ENCODE results near the gene FSTL5. TPM values are rescaled to one million over a fixed set of nuclear protein-coding genes. Genes with fewer than 3 reads are reported as not detected.

FSTL5 gene
- total and polyA plus RNA-seq, 4 donors, result 0.01 to 0.08 TPM; not detected in 2

DNA sequence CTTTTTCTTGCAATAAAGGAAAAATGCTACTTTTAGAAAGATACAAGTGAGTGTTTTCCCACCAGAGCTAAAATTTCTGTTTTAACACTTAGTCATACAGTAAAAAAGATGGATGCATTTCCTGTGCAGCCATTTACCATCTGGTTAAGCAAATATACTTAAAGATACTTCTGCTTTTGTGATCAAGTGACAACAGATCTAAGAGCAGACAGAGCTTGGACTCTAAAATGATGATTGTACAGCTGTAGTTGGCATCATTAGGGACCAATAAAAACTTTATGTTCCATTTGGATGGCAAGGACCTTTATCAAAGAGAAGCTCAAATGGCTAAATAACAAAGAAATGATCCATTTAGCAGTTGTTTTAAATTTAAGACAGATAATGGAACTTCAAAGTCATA, 270.8 kb downstream of the FSTL5 start:
- DNase-seq (ENCODE audit: low spot score), result no peak
- H3K27me3 ChIP-seq (ENCODE audit: control insufficient read depth in 4 of 4, insufficient read depth in 4 of 4, low read length in 3 of 4), result no peaks in the 10 kb centered on the region
- TF ChIP-seq JUND (IDR thresholded peaks at IDR 0.05), result no peak
- TF ChIP-seq EGR1 (IDR thresholded peaks at IDR 0.05; ENCODE audit: low read depth in 2 of 2), result no peak
- TF ChIP-seq HNF4A (conservative IDR thresholded peaks at IDR 0.05), result no peak
- no peak for TF ChIP-seq RAD21 (IDR thresholded peaks at IDR 0.05)
- no peaks in the 10 kb centered on the region for H3K36me3 ChIP-seq (ENCODE audit: control insufficient read depth in 4 of 4, insufficient read depth in 3 of 4, low read depth in 1 of 4, low read length in 3 of 4)
- no peaks in the 10 kb centered on the region for H3K9me3 ChIP-seq (ENCODE audit: control insufficient read depth in 4 of 4, low read length in 3 of 4)
- H3K4me3 ChIP-seq (ENCODE audit: low read depth in 1 of 3, low read length in 3 of 3), result no peak overlapping the region
- H3K4me1 ChIP-seq (ENCODE audit: control insufficient read depth in 4 of 4, insufficient read depth in 4 of 4, low read length in 3 of 4), result no peaks in the 10 kb centered on the region
- no peak overlapping the region for H3K9ac ChIP-seq (ENCODE audit: low read depth in 1 of 2, low read length in 2 of 2)
- H3K27ac ChIP-seq (ENCODE audit: low read depth in 1 of 2, low read length in 2 of 2), result no peak overlapping the region

- Histone ChIP-seq H3K27me3 (ENCODE audit: control insufficient read depth in 4 of 4, insufficient read depth in 4 of 4, low read length in 3 of 4) (no peaks in the 10 kb centered on the region), H3K36me3 (ENCODE audit: control insufficient read depth in 4 of 4, insufficient read depth in 3 of 4, low read depth in 1 of 4, low read length in 3 of 4) (no peaks in the 10 kb centered on the region), H3K9me3 (ENCODE audit: control insufficient read depth in 4 of 4, low read length in 3 of 4) (no peaks in the 10 kb centered on the region), H3K27ac (ENCODE audit: low read depth in 1 of 2, low read length in 2 of 2) (no peak overlapping the region), H3K4me1 (ENCODE audit: control insufficient read depth in 4 of 4, insufficient read depth in 4 of 4, low read length in 3 of 4) (no peaks in the 10 kb centered on the region), H3K9ac (ENCODE audit: low read depth in 1 of 2, low read length in 2 of 2) (no peak overlapping the region), H3K4me3 (ENCODE audit: low read depth in 1 of 3, low read length in 3 of 3) (no peak overlapping the region)
- DNase-seq (ENCODE audit: low spot score), result no peak
- 72% methylated on average over 4 of the region's 4 CpGs for WGBS
- TF ChIP-seq HNF4A (conservative IDR thresholded peaks at IDR 0.05), result no peak
- TF ChIP-seq TAF1 (conservative IDR thresholded peaks at IDR 0.05), result no peak
- no peak for TF ChIP-seq JUND (IDR thresholded peaks at IDR 0.05)
- no peak for TF ChIP-seq CTCF (IDR thresholded peaks at IDR 0.05; ENCODE audit: low read depth, low read length, missing input control)
- no peak for TF ChIP-seq FOXA1 (IDR thresholded peaks at IDR 0.05)
- no peak for TF ChIP-seq GABPA (IDR thresholded peaks at IDR 0.05 in 1 of 2, conservative IDR thresholded peaks at IDR 0.05 in 1 of 2)
- TF ChIP-seq, protein P1, sequence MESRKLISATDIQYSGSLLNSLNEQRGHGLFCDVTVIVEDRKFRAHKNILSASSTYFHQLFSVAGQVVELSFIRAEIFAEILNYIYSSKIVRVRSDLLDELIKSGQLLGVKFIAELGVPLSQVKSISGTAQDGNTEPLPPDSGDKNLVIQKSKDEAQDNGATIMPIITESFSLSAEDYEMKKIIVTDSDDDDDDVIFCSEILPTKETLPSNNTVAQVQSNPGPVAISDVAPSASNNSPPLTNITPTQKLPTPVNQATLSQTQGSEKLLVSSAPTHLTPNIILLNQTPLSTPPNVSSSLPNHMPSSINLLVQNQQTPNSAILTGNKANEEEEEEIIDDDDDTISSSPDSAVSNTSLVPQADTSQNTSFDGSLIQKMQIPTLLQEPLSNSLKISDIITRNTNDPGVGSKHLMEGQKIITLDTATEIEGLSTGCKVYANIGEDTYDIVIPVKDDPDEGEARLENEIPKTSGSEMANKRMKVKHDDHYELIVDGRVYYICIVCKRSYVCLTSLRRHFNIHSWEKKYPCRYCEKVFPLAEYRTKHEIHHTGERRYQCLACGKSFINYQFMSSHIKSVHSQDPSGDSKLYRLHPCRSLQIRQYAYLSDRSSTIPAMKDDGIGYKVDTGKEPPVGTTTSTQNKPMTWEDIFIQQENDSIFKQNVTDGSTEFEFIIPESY (IDR thresholded peaks at IDR 0.05), result no peak
- TF ChIP-seq, protein P2, sequence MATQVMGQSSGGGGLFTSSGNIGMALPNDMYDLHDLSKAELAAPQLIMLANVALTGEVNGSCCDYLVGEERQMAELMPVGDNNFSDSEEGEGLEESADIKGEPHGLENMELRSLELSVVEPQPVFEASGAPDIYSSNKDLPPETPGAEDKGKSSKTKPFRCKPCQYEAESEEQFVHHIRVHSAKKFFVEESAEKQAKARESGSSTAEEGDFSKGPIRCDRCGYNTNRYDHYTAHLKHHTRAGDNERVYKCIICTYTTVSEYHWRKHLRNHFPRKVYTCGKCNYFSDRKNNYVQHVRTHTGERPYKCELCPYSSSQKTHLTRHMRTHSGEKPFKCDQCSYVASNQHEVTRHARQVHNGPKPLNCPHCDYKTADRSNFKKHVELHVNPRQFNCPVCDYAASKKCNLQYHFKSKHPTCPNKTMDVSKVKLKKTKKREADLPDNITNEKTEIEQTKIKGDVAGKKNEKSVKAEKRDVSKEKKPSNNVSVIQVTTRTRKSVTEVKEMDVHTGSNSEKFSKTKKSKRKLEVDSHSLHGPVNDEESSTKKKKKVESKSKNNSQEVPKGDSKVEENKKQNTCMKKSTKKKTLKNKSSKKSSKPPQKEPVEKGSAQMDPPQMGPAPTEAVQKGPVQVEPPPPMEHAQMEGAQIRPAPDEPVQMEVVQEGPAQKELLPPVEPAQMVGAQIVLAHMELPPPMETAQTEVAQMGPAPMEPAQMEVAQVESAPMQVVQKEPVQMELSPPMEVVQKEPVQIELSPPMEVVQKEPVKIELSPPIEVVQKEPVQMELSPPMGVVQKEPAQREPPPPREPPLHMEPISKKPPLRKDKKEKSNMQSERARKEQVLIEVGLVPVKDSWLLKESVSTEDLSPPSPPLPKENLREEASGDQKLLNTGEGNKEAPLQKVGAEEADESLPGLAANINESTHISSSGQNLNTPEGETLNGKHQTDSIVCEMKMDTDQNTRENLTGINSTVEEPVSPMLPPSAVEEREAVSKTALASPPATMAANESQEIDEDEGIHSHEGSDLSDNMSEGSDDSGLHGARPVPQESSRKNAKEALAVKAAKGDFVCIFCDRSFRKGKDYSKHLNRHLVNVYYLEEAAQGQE (IDR thresholded peaks at IDR 0.05), result no peak
- no peak for TF ChIP-seq MAX (IDR thresholded peaks at IDR 0.05)
Observed at GRCh38 chr4:161883157-161883556, 280.6 kb downstream of the FSTL5 start.
